Esophagus squamous epithelium (tissue), 4 donors: ENCODE data around the gene MAP3K12.

ENCODE experiments used
- POLR2A ChIP-seq, 4 donors: fragments of 450-650 bp; IDR thresholded peaks; one replicate each; pipeline ENCODE4 v1.6.1; 2017; ENCODE audit warnings: antibody characterized with exemption in 4 of 4, mild to moderate bottlenecking in 4 of 4, moderate library complexity in 3 of 4
- TF ChIP-seq, protein P1 (sequence below), 6 experiments: fragments of 450-650 bp in 4 of 6; fragments of 200-600 bp in 2 of 6; sonication (generic) in 2 of 6; IDR thresholded peaks; one replicate each; pipeline ENCODE4 v1.5.1; 2016 to 2019; ENCODE audit warnings: antibody characterized with exemption in 6 of 6, mild to moderate bottlenecking in 4 of 6, moderate library complexity in 4 of 6

DNA sequence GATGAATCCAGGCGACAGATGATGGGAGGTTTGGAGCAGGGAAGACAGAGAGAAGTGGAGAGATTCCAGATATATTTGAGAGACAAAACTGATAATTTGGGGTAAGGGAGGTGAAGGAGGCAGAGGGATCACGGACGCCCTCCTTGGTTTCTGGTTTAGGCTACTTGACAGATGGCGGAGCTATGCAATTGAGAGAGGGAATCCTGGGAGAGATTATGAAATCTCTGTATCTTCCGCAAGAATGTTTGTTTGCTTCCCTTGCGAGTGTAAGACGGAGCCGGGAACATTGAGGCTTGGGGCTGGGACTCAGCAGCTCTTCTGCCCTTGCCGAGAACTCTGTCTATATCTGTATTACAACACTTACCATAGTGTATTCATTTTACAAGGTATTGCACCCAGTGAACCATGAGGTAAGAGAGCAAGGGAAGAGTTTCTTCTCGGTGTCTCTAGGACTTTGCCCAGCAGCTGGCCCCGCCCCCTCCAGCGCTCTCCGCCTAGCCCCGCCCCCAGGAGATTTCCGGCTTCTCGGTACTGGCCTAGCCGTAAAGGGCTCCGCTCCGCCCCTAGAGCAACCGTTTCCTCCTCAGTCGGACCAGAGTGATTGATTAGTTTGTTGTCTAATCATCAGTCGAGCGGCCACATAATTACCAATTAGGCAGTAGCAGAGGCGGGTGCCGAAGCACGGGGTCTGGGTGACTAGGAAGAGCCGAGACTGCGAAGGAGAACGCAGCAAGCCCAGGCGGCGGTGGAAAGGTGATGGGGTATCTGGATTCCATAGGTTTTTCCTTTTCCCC is 58.0 kb downstream of the MAP3K12 start, which contains the start of gene PRR13:
- TF ChIP-seq, protein P1, sequence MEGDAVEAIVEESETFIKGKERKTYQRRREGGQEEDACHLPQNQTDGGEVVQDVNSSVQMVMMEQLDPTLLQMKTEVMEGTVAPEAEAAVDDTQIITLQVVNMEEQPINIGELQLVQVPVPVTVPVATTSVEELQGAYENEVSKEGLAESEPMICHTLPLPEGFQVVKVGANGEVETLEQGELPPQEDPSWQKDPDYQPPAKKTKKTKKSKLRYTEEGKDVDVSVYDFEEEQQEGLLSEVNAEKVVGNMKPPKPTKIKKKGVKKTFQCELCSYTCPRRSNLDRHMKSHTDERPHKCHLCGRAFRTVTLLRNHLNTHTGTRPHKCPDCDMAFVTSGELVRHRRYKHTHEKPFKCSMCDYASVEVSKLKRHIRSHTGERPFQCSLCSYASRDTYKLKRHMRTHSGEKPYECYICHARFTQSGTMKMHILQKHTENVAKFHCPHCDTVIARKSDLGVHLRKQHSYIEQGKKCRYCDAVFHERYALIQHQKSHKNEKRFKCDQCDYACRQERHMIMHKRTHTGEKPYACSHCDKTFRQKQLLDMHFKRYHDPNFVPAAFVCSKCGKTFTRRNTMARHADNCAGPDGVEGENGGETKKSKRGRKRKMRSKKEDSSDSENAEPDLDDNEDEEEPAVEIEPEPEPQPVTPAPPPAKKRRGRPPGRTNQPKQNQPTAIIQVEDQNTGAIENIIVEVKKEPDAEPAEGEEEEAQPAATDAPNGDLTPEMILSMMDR (IDR thresholded peaks at IDR 0.05): peak in 1 of 6 experiments; percentile 5
- TF ChIP-seq POLR2A (IDR thresholded peaks at IDR 0.05): peak in 3 of 4 donors; percentile 74 to 94 (median 90)
